Measurements from ENCODE around the gene ZNF771. TPM values are rescaled to one million over a fixed set of nuclear protein-coding genes. Genes with fewer than 3 reads are reported as not detected.

ZNF771 gene
- total and polyA plus RNA-seq, 9 of the 15 experiments (the other 6 are each of a cell fraction or from before 2014, with no cell fraction given), result 1.5 to 12.6 (median 4.4) TPM

DNA sequence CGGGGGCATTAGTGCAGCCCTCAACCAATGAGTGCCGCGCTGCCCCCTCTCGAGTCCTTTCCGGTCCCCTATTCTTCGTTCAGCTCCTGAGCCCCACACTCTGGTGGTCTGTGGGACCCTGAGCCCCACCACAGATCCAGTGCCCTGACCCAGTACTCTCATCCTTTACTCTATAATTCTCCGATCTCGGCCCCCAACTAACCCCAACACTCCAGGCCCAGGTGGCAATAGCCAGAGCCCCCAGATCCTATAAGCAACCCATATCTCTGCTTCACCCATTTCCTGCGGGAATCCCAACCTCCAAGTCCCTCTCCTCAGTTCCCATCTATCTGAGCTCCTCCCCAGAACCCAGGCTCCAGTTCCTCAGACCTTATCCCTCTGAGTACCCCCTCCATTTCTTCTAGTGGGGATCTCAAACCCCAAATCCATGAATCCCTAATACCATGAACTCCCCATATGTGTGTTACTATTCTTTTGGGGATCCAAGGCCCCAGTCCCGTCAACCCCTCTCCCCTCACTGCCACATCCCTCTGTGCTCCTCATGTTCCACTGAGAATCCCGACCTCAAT lies 36.1 kb upstream of the ZNF771 start (continued):
- TF ChIP-seq ZNF766 (CRISPR knock-in tag; conservative IDR thresholded peaks at IDR 0.05) (0 out of 2 replicates have a peak, but pooled peaks have one; percentile 17), ATF1 (CRISPR knock-in tag; IDR thresholded peaks at IDR 0.05) (no peak), ATF1 (tag; IDR thresholded peaks at IDR 0.05) (no peak), POLR2AphosphoS5 (IDR thresholded peaks at IDR 0.05; ENCODE audit: control insufficient read depth, insufficient read depth, low read depth, low read length) (no peak), TFAM (CRISPR knock-in tag; conservative IDR thresholded peaks at IDR 0.05) (no peak), GATAD2A (IDR thresholded peaks at IDR 0.05) (no peak), POLR2A (conservative IDR thresholded peaks at IDR 0.05) (peak; percentile 79), SUPT5H (IDR thresholded peaks at IDR 0.05) (no peak; the same call in none of the 2 replicates), RNF2 (IDR thresholded peaks at IDR 0.05) (no peak), TEAD2 (tag; IDR thresholded peaks at IDR 0.05) (no peak), POLR2H (tag; IDR thresholded peaks at IDR 0.05; ENCODE audit: low read depth) (no peak), ZNF12 (CRISPR knock-in tag; IDR thresholded peaks at IDR 0.05) (no peak), RBBP5 (IDR thresholded peaks at IDR 0.05; ENCODE audit: borderline replicate concordance, insufficient read depth, low read length, poor library complexity, severe bottlenecking) (peak; percentile 9), HDAC1 (IDR thresholded peaks at IDR 0.05) (0 out of 4 replicates have a peak, but pooled peaks of 1 of the 2 experiments have one; percentile 30), XRCC3 (IDR thresholded peaks at IDR 0.05) (no peak), MECOM (CRISPR knock-in tag; IDR thresholded peaks at IDR 0.05) (no peak), PHF8 (IDR thresholded peaks at IDR 0.05; ENCODE audit: borderline replicate concordance, low read length) (peak; percentile 61; the same call in 1 of the 2 replicates)
- TF ChIP-seq, protein P1, sequence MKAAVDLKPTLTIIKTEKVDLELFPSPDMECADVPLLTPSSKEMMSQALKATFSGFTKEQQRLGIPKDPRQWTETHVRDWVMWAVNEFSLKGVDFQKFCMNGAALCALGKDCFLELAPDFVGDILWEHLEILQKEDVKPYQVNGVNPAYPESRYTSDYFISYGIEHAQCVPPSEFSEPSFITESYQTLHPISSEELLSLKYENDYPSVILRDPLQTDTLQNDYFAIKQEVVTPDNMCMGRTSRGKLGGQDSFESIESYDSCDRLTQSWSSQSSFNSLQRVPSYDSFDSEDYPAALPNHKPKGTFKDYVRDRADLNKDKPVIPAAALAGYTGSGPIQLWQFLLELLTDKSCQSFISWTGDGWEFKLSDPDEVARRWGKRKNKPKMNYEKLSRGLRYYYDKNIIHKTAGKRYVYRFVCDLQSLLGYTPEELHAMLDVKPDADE (conservative IDR thresholded peaks at IDR 0.05; ENCODE audit: control insufficient read depth, low read depth, low read length), result no peak
- TF ChIP-seq, protein P2, sequence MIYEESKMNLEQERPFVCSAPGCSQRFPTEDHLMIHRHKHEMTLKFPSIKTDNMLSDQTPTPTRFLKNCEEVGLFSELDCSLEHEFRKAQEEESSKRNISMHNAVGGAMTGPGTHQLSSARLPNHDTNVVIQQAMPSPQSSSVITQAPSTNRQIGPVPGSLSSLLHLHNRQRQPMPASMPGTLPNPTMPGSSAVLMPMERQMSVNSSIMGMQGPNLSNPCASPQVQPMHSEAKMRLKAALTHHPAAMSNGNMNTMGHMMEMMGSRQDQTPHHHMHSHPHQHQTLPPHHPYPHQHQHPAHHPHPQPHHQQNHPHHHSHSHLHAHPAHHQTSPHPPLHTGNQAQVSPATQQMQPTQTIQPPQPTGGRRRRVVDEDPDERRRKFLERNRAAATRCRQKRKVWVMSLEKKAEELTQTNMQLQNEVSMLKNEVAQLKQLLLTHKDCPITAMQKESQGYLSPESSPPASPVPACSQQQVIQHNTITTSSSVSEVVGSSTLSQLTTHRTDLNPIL (CRISPR knock-in tag; IDR thresholded peaks at IDR 0.05), result no peak
- TF ChIP-seq, protein P3, sequence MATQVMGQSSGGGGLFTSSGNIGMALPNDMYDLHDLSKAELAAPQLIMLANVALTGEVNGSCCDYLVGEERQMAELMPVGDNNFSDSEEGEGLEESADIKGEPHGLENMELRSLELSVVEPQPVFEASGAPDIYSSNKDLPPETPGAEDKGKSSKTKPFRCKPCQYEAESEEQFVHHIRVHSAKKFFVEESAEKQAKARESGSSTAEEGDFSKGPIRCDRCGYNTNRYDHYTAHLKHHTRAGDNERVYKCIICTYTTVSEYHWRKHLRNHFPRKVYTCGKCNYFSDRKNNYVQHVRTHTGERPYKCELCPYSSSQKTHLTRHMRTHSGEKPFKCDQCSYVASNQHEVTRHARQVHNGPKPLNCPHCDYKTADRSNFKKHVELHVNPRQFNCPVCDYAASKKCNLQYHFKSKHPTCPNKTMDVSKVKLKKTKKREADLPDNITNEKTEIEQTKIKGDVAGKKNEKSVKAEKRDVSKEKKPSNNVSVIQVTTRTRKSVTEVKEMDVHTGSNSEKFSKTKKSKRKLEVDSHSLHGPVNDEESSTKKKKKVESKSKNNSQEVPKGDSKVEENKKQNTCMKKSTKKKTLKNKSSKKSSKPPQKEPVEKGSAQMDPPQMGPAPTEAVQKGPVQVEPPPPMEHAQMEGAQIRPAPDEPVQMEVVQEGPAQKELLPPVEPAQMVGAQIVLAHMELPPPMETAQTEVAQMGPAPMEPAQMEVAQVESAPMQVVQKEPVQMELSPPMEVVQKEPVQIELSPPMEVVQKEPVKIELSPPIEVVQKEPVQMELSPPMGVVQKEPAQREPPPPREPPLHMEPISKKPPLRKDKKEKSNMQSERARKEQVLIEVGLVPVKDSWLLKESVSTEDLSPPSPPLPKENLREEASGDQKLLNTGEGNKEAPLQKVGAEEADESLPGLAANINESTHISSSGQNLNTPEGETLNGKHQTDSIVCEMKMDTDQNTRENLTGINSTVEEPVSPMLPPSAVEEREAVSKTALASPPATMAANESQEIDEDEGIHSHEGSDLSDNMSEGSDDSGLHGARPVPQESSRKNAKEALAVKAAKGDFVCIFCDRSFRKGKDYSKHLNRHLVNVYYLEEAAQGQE (IDR thresholded peaks at IDR 0.05; ENCODE audit: borderline replicate concordance), result no peak
- TF ChIP-seq, protein P3 (CRISPR knock-in tag; IDR thresholded peaks at IDR 0.05; ENCODE audit: low read depth), result peak; percentile 22; the same call in 1 of the 2 replicates

Data from K562 (cell line).